ENCODE data around the gene BCR.

BCR gene

GRCh38 chr22:23152238-23153114, 27.8 kb upstream of the BCR start:
- no peak for DNase-seq

- no peak for DNase-seq
Measured at GRCh38 chr22:23153994-23154393, 26.3 kb upstream of the BCR start.

- no peak for DNase-seq
Measured at GRCh38 chr22:23154461-23154860, 25.8 kb upstream of the BCR start.

- DNase-seq: no peak
Measured at GRCh38 chr22:23155143-23155542, 25.2 kb upstream of the BCR start.

- DNase-seq: no peak
Measured at GRCh38 chr22:23155831-23156230, 24.5 kb upstream of the BCR start.

- no peak for DNase-seq
Measured at GRCh38 chr22:23156286-23156685, 24.0 kb upstream of the BCR start.

- no peak for DNase-seq
Measured at GRCh38 chr22:23157560-23158515, 22.5 kb upstream of the BCR start.

- DNase-seq: no peak
Measured at GRCh38 chr22:23158516-23159290, 21.6 kb upstream of the BCR start.

GRCh38 chr22:23159291-23159630, 21.0 kb upstream of the BCR start:
- DNase-seq: no peak

GRCh38 chr22:23161029-23161428, 19.3 kb upstream of the BCR start:
- no peak for DNase-seq

GRCh38 chr22:23161574-23161973, 18.7 kb upstream of the BCR start:
- no peak for DNase-seq

- DNase-seq: peak; percentile 50
Measured at GRCh38 chr22:23163665-23164064, 16.6 kb upstream of the BCR start.

- DNase-seq: no peak
Measured at GRCh38 chr22:23164091-23164490, 16.2 kb upstream of the BCR start.

GRCh38 chr22:23166042-23166831, 14.1 kb upstream of the BCR start:
- no peak for DNase-seq

GRCh38 chr22:23166841-23167616, 13.3 kb upstream of the BCR start:
- DNase-seq: no peak

- peak; percentile 82 for DNase-seq
Measured at GRCh38 chr22:23168391-23169042, 11.8 kb upstream of the BCR start.

- DNase-seq: no peak
Measured at GRCh38 chr22:23169043-23169406, 11.3 kb upstream of the BCR start.

GRCh38 chr22:23175817-23176644, 4.3 kb upstream of the BCR start:
- peak; percentile 51 for DNase-seq

- DNase-seq: no peak
Measured at GRCh38 chr22:23176645-23177027, 3.7 kb upstream of the BCR start.

GRCh38 chr22:23177197-23177596, 3.1 kb upstream of the BCR start:
- no peak for DNase-seq

All from NCI-H1694 (cell line).